Measurements from ENCODE around the gene VILL. TPM values are rescaled to one million over a fixed set of nuclear protein-coding genes. Genes with fewer than 3 reads are reported as not detected.

VILL gene
- total RNA-seq, 2 donors from 2014 or later: 12.5 to 16.1 TPM

GRCh38 chr3:38054499-38055001 is 64.0 kb downstream of the VILL start:
- H3K9me3 Mint-ChIP-seq: no peaks in the 10 kb centered on the region
- peak overlapping the region; percentile 4 to 18 for H3K4me3 Mint-ChIP-seq
- peaks cover 16% of the 10 kb centered on the region for H3K4me1 Mint-ChIP-seq (ENCODE audit: low read depth)
- H3K27ac Mint-ChIP-seq: peak overlapping the region; percentile 1
- ATAC-seq (replicated peaks in 1 of 2) (peak; percentile 92 to 94), DNase-seq (peak; percentile 15 to 24)
- H3K36me3 Mint-ChIP-seq (ENCODE audit: insufficient read depth in 2 of 2): no peaks in the 10 kb centered on the region
- H3K27me3 Mint-ChIP-seq (ENCODE audit: low read depth): no peaks in the 10 kb centered on the region

Other genes with a start within 250 kb of the VILL start
- gene CTDSPL, start 128.9 kb upstream of the VILL start, total RNA-seq: 1 to 10 TPM; 6.3 to 7.0 TPM
- 10 to 100 TPM; 15.4 to 16.8 TPM for gene PLCD1, start 38.9 kb downstream of the VILL start, total RNA-seq
- under 1 TPM; 0.43 to 0.81 TPM for gene DLEC1, start 48.4 kb downstream of the VILL start, total RNA-seq
- 10 to 100 TPM; 49.7 to 52.9 TPM for gene ACAA1, start 146.3 kb downstream of the VILL start, total RNA-seq
- 10 to 100 TPM; 27.3 to 38.2 TPM for gene MYD88, start 147.9 kb downstream of the VILL start, total RNA-seq
- 10 to 100 TPM; 46.3 to 51.8 TPM for gene OXSR1, start 174.8 kb downstream of the VILL start, total RNA-seq

All from activated T-cell treated with anti-CD3 and anti-CD28 coated beads, Interleukin-2, amount 50 U/mL, for 72 hours (primary cell).